Esophagus muscularis mucosa (tissue), 4 donors: ENCODE data around the gene CRKL.

Experiments
- CTCF ChIP-seq, 3 experiments: fragments of 200-600 bp in 2 of 3; fragments of 450-650 bp in 1 of 3; sonication (generic) in 2 of 3; IDR thresholded peaks; one replicate each; pipeline ENCODE4 v1.5.1; 2017 to 2019; ENCODE audit warnings: antibody characterized with exemption in 3 of 3, mild to moderate bottlenecking in 2 of 3, moderate library complexity in 1 of 3
- EP300 ChIP-seq: sonication (generic); formaldehyde crosslinking; IDR thresholded peaks from one replicate; pipeline ENCODE4 v1.6.1; 2017; ENCODE audit warnings: antibody characterized with exemption
- POLR2A ChIP-seq: fragments of 450-650 bp; IDR thresholded peaks from one replicate; pipeline ENCODE4 v1.6.1; 2017; ENCODE audit warnings: antibody characterized with exemption, moderate library complexity, mild to moderate bottlenecking, low read depth
- POLR2AphosphoS5 ChIP-seq, 2 donors: sonication (generic); formaldehyde crosslinking; IDR thresholded peaks; one replicate each; pipeline ENCODE4 v1.6.1; 2017; ENCODE audit warnings: antibody characterized with exemption in 2 of 2

GRCh38 chr22:20975541-20976290, 58.5 kb downstream of the CRKL start:
- no peak for TF ChIP-seq CTCF (IDR thresholded peaks at IDR 0.05)
- no peak for TF ChIP-seq EP300
- TF ChIP-seq POLR2AphosphoS5 (IDR thresholded peaks at IDR 0.05) = no peak
- TF ChIP-seq POLR2A = no peak
